ENCODE data around the gene RNF180.
A peak's percentile ranks its signal among the peaks of the same experiment; 100 is the strongest.

Gene RNF180

GRCh38 chr5:64180661-64181343 lies 15.2 kb downstream of the RNF180 start:
- Histone ChIP-seq H3K27ac (ENCODE audit: low read depth, low read length, severe bottlenecking) (peak overlapping the region; percentile 32), H3K36me3 (ENCODE audit: control insufficient read depth, insufficient read depth, low read length) (no peaks in the 10 kb centered on the region), H3K9me3 (ENCODE audit: control insufficient read depth, low read length) (no peaks in the 10 kb centered on the region), H3K4me3 (ENCODE audit: extremely low read depth, insufficient read depth, low read length, poor library complexity, severe bottlenecking) (no peak overlapping the region), H3K4me1 (ENCODE audit: control insufficient read depth, insufficient read depth, low read length, poor library complexity, severe bottlenecking) (no peaks in the 10 kb centered on the region)
- 79 to 83% methylated on average over 6 of the region's 8 CpGs for WGBS, 2 experiments (ENCODE audit: insufficient coverage in 2 of 2)

GRCh38 chr5:64181440-64181839 lies 15.8 kb downstream of the RNF180 start:
- Histone ChIP-seq H3K36me3 (ENCODE audit: control insufficient read depth, insufficient read depth, low read length) (no peaks in the 10 kb centered on the region), H3K27ac (ENCODE audit: low read depth, low read length, severe bottlenecking) (no peak overlapping the region), H3K4me3 (ENCODE audit: extremely low read depth, insufficient read depth, low read length, poor library complexity, severe bottlenecking) (no peak overlapping the region), H3K4me1 (ENCODE audit: control insufficient read depth, insufficient read depth, low read length, poor library complexity, severe bottlenecking) (no peaks in the 10 kb centered on the region), H3K9me3 (ENCODE audit: control insufficient read depth, low read length) (no peaks in the 10 kb centered on the region)
- no CpG with 5 or more reads among the region's 2 CpGs for WGBS, 2 experiments (ENCODE audit: insufficient coverage in 2 of 2)

GRCh38 chr5:64183956-64184355 lies 18.3 kb downstream of the RNF180 start:
- no peaks in the 10 kb centered on the region for H3K9me3 ChIP-seq (ENCODE audit: control insufficient read depth, low read length)
- no CpG with 5 or more reads among the region's 1 CpG for WGBS, 2 experiments (ENCODE audit: insufficient coverage in 2 of 2)
- H3K4me3 ChIP-seq (ENCODE audit: extremely low read depth, insufficient read depth, low read length, poor library complexity, severe bottlenecking): no peak overlapping the region
- H3K4me1 ChIP-seq (ENCODE audit: control insufficient read depth, insufficient read depth, low read length, poor library complexity, severe bottlenecking): no peaks in the 10 kb centered on the region
- H3K27ac ChIP-seq (ENCODE audit: low read depth, low read length, severe bottlenecking): no peak overlapping the region
- no peaks in the 10 kb centered on the region for H3K36me3 ChIP-seq (ENCODE audit: control insufficient read depth, insufficient read depth, low read length)

- Histone ChIP-seq H3K36me3 (ENCODE audit: control insufficient read depth, insufficient read depth, low read length) (no peaks in the 10 kb centered on the region), H3K4me1 (ENCODE audit: control insufficient read depth, insufficient read depth, low read length, poor library complexity, severe bottlenecking) (no peaks in the 10 kb centered on the region), H3K4me3 (ENCODE audit: extremely low read depth, insufficient read depth, low read length, poor library complexity, severe bottlenecking) (no peak overlapping the region), H3K9me3 (ENCODE audit: control insufficient read depth, low read length) (no peaks in the 10 kb centered on the region), H3K27ac (ENCODE audit: low read depth, low read length, severe bottlenecking) (no peak overlapping the region)
- 91 to 100% methylated on average over 1 of the region's 1 CpG for WGBS, 2 experiments (ENCODE audit: insufficient coverage in 2 of 2)
Observed at GRCh38 chr5:64184832-64185231, 19.2 kb downstream of the RNF180 start.

- no peaks in the 10 kb centered on the region for H3K36me3 ChIP-seq (ENCODE audit: control insufficient read depth, insufficient read depth, low read length)
- no peaks in the 10 kb centered on the region for H3K9me3 ChIP-seq (ENCODE audit: control insufficient read depth, low read length)
- whole genome bisulfite sequencing, 2 experiments (ENCODE audit: insufficient coverage in 2 of 2): no CpG with 5 or more reads among the region's 1 CpG
- no peak overlapping the region for H3K4me3 ChIP-seq (ENCODE audit: extremely low read depth, insufficient read depth, low read length, poor library complexity, severe bottlenecking)
- no peaks in the 10 kb centered on the region for H3K4me1 ChIP-seq (ENCODE audit: control insufficient read depth, insufficient read depth, low read length, poor library complexity, severe bottlenecking)
- H3K27ac ChIP-seq (ENCODE audit: low read depth, low read length, severe bottlenecking): no peak overlapping the region
Observed at GRCh38 chr5:64188776-64189175, 23.1 kb downstream of the RNF180 start.

GRCh38 chr5:64190562-64191306 lies 25.1 kb downstream of the RNF180 start:
- Histone ChIP-seq H3K27ac (ENCODE audit: low read depth, low read length, severe bottlenecking) (no peak overlapping the region), H3K4me3 (ENCODE audit: extremely low read depth, insufficient read depth, low read length, poor library complexity, severe bottlenecking) (no peak overlapping the region), H3K36me3 (ENCODE audit: control insufficient read depth, insufficient read depth, low read length) (no peaks in the 10 kb centered on the region), H3K9me3 (ENCODE audit: control insufficient read depth, low read length) (no peaks in the 10 kb centered on the region), H3K4me1 (ENCODE audit: control insufficient read depth, insufficient read depth, low read length, poor library complexity, severe bottlenecking) (no peaks in the 10 kb centered on the region)
- no CpG with 5 or more reads among the region's 2 CpGs for WGBS, 2 experiments (ENCODE audit: insufficient coverage in 2 of 2)

- no CpG with 5 or more reads among the region's 3 CpGs for WGBS, 2 experiments (ENCODE audit: insufficient coverage in 2 of 2)
- H3K27ac ChIP-seq (ENCODE audit: low read depth, low read length, severe bottlenecking): no peak overlapping the region
- no peaks in the 10 kb centered on the region for H3K4me1 ChIP-seq (ENCODE audit: control insufficient read depth, insufficient read depth, low read length, poor library complexity, severe bottlenecking)
- H3K9me3 ChIP-seq (ENCODE audit: control insufficient read depth, low read length): no peaks in the 10 kb centered on the region
- no peak overlapping the region for H3K4me3 ChIP-seq (ENCODE audit: extremely low read depth, insufficient read depth, low read length, poor library complexity, severe bottlenecking)
- H3K36me3 ChIP-seq (ENCODE audit: control insufficient read depth, insufficient read depth, low read length): no peaks in the 10 kb centered on the region
Observed at GRCh38 chr5:64195981-64196380, 30.3 kb downstream of the RNF180 start.

- Histone ChIP-seq H3K4me3 (ENCODE audit: extremely low read depth, insufficient read depth, low read length, poor library complexity, severe bottlenecking) (no peak overlapping the region), H3K4me1 (ENCODE audit: control insufficient read depth, insufficient read depth, low read length, poor library complexity, severe bottlenecking) (no peaks in the 10 kb centered on the region), H3K36me3 (ENCODE audit: control insufficient read depth, insufficient read depth, low read length) (no peaks in the 10 kb centered on the region), H3K27ac (ENCODE audit: low read depth, low read length, severe bottlenecking) (no peak overlapping the region), H3K9me3 (ENCODE audit: control insufficient read depth, low read length) (no peaks in the 10 kb centered on the region)
- 100% methylated on average over 1 of the region's 1 CpG; no CpG with 5 or more reads in 1 of the 2 experiments for WGBS, 2 experiments (ENCODE audit: insufficient coverage in 2 of 2)
Observed at GRCh38 chr5:64199425-64199824, 33.8 kb downstream of the RNF180 start.

GRCh38 chr5:64201996-64202395 lies 36.4 kb downstream of the RNF180 start:
- Histone ChIP-seq H3K9me3 (ENCODE audit: control insufficient read depth, low read length) (no peaks in the 10 kb centered on the region), H3K4me3 (ENCODE audit: extremely low read depth, insufficient read depth, low read length, poor library complexity, severe bottlenecking) (no peak overlapping the region), H3K4me1 (ENCODE audit: control insufficient read depth, insufficient read depth, low read length, poor library complexity, severe bottlenecking) (no peaks in the 10 kb centered on the region), H3K36me3 (ENCODE audit: control insufficient read depth, insufficient read depth, low read length) (no peaks in the 10 kb centered on the region), H3K27ac (ENCODE audit: low read depth, low read length, severe bottlenecking) (no peak overlapping the region)
- no CpG with 5 or more reads among the region's 1 CpG for WGBS, 2 experiments (ENCODE audit: insufficient coverage in 2 of 2)

- H3K9me3 ChIP-seq (ENCODE audit: control insufficient read depth, low read length): no peaks in the 10 kb centered on the region
- H3K36me3 ChIP-seq (ENCODE audit: control insufficient read depth, insufficient read depth, low read length): no peaks in the 10 kb centered on the region
- no peak overlapping the region for H3K4me3 ChIP-seq (ENCODE audit: extremely low read depth, insufficient read depth, low read length, poor library complexity, severe bottlenecking)
- WGBS, 2 experiments (ENCODE audit: insufficient coverage in 2 of 2): 73% methylated on average over 2 of the region's 2 CpGs; no CpG with 5 or more reads in 1 of the 2 experiments
- no peak overlapping the region for H3K27ac ChIP-seq (ENCODE audit: low read depth, low read length, severe bottlenecking)
- H3K4me1 ChIP-seq (ENCODE audit: control insufficient read depth, insufficient read depth, low read length, poor library complexity, severe bottlenecking): peaks cover 7% of the 10 kb centered on the region
Observed at GRCh38 chr5:64206653-64207052, 41.0 kb downstream of the RNF180 start.

- no peaks in the 10 kb centered on the region for H3K36me3 ChIP-seq (ENCODE audit: control insufficient read depth, insufficient read depth, low read length)
- no peak overlapping the region for H3K4me3 ChIP-seq (ENCODE audit: extremely low read depth, insufficient read depth, low read length, poor library complexity, severe bottlenecking)
- WGBS, 2 experiments (ENCODE audit: insufficient coverage in 2 of 2): no CpG with 5 or more reads among the region's 1 CpG
- peaks cover 7% of the 10 kb centered on the region for H3K4me1 ChIP-seq (ENCODE audit: control insufficient read depth, insufficient read depth, low read length, poor library complexity, severe bottlenecking)
- no peaks in the 10 kb centered on the region for H3K9me3 ChIP-seq (ENCODE audit: control insufficient read depth, low read length)
- H3K27ac ChIP-seq (ENCODE audit: low read depth, low read length, severe bottlenecking): no peak overlapping the region
Observed at GRCh38 chr5:64207978-64208377, 42.3 kb downstream of the RNF180 start.

All from mesodermal cell (in vitro differentiated cells).